HG02840 (cell line): ENCODE data around the gene MAGEA11.
"Not testable (repeated sequence)": the region's sequence is repeated elsewhere in the genome, so short reads cannot be mapped to it uniquely, and the experiment has no call there.

Experiments used
- ATAC-seq: cut with Tn5 transposase; IDR thresholded peaks from one replicate; pipeline ENCODE4 v1.9.1; 2021; ENCODE audit warnings: mild to moderate bottlenecking, moderate library complexity, moderate number of reproducible peaks; ENCODE audit not compliant: unreplicated experiment, low FRiP score

MAGEA11 gene, protein sequence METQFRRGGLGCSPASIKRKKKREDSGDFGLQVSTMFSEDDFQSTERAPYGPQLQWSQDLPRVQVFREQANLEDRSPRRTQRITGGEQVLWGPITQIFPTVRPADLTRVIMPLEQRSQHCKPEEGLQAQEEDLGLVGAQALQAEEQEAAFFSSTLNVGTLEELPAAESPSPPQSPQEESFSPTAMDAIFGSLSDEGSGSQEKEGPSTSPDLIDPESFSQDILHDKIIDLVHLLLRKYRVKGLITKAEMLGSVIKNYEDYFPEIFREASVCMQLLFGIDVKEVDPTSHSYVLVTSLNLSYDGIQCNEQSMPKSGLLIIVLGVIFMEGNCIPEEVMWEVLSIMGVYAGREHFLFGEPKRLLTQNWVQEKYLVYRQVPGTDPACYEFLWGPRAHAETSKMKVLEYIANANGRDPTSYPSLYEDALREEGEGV

DNA sequence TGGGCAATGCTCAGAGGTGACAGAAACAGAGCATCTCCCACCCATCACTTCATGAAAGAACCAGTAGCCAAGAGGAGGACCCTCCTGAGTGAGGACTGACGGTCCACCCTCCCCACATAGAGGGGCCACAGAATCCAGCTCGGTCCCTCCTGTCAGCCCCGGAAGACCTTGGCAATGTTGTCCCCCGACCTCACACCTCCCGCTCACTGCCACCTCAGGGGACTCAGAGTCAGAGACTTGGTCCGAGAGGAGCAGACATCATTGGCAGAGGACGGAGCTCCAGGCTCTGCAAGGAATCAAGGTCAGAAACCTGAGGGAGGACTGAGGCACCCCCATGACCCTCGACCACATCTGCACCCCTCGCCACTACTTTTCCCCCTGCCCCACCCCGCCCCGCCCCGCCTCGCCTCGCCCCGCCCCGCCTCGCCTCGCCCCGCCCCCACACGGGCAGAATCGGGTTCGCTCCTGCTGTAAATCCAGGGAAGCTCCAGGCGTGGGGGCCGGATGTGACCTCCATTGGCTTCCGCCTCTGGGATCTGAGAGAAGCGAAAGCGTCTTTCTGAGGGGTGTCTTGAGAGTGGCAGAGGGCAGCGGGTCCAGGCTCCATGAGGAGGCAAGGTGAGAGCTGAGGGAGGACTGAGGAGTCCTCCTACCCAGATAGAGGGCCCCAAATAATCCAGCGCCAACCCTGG is at the start of gene MAGEA11:
TSS of gene MAGEA11 (plus strand) at position 516 of the 692 bp plus-strand sequence. CDS start 1,100 bp downstream, outside the sequence.
- no peak for ATAC-seq

DNA sequence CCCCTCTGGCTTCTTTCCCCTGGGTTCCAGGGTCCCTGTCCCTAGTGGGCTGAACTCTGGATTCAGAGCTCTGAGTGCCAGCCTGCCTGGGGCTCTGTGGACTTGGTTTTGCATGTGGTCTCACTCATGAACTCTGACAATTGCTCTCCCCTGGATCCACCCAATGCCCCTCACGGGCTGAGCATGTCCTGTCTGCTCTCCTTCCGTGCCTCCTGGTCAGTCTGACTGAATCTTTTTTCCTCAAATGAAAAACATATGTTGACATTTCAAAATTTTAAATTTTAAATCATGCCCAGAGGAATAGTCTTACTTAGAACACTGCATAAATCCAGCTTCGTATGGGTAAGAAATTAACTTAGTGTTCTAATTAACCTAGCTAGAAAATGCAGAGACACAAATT is 36.8 kb upstream of the MAGEA11 start:
- ATAC-seq = not testable (repeated sequence)

DNA sequence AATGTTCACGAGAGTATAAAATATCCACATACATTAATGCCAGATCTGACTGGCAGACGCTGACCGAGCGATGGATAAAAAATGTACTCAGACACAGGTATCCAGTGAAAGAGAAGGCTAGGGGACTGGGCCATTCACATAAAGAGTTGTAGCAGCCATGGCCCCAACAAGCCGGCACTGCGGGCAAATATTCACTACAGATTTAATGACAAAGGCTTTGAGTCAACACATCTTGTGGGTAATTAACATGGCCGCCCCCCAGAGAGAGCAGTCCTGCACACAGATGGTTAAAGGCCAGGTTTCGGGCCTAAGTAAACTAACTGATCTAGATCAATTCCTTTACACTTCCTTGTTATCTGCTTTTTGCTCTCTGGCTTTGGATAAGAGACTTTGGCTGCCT is 36.3 kb upstream of the MAGEA11 start:
- not testable (repeated sequence) for ATAC-seq

DNA sequence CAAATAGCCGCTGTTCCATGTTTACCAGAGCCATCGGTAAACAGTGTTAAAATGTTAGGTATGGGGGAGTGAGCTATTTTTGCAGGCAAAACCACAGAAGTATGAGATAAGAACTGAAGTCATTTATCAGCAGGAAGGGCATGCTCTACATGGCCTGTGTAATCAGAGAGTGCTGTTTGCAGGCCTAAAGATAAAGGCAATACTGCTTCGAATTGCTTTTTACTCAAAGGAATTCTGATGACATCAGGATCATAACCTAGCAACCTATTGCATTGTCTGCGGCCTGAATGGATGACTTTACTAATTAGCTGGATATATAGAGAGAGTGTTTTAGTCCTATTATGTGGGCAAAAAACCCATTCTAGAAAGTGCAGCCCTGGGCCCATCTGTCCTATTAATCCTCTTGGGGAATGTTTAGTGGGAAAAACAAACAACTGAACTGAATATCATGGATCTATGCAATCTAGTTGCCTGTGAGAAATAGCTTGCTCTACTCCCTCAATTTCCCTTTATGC is 32.6 kb upstream of the MAGEA11 start:
- ATAC-seq = not testable (repeated sequence)

DNA sequence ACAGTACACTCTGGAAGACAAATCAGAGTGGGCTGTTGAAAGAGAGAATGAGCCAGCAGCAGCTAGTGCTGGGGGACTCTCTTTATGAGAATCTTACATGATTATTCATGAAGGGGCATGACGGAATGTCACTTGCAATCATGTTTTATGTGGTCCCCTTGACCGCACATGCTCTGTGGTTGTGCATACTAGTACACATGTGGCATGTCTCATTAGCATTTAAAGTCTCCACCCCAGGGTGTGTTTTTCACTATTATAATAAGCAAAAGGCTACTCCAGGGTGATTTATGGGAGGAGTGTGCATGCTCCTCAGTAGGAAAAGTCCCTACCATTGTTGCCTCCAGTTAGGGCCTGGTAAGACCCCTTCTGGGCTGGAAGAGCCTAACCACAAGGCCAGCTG is 30.7 kb upstream of the MAGEA11 start:
- ATAC-seq = no peak

DNA sequence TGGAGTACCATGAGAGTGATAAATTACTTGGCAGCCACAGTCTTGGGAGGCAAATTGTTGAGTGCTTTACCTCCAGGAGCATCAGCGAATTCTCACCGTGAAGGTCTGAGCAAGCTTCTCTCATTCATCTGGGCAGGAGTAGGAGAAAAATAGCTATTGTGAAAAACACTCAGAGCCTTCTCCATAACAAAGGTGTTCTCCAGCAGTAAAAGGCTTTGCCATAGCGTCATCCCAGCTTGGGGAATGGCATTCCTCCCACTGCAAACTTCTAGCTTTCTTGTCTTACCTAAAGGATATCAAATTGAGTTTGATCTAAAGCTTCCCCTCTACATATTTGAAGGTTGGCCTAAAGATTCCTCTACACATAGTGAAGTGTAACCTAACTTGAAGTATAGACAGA is 29.8 kb upstream of the MAGEA11 start:
- no peak for ATAC-seq

DNA sequence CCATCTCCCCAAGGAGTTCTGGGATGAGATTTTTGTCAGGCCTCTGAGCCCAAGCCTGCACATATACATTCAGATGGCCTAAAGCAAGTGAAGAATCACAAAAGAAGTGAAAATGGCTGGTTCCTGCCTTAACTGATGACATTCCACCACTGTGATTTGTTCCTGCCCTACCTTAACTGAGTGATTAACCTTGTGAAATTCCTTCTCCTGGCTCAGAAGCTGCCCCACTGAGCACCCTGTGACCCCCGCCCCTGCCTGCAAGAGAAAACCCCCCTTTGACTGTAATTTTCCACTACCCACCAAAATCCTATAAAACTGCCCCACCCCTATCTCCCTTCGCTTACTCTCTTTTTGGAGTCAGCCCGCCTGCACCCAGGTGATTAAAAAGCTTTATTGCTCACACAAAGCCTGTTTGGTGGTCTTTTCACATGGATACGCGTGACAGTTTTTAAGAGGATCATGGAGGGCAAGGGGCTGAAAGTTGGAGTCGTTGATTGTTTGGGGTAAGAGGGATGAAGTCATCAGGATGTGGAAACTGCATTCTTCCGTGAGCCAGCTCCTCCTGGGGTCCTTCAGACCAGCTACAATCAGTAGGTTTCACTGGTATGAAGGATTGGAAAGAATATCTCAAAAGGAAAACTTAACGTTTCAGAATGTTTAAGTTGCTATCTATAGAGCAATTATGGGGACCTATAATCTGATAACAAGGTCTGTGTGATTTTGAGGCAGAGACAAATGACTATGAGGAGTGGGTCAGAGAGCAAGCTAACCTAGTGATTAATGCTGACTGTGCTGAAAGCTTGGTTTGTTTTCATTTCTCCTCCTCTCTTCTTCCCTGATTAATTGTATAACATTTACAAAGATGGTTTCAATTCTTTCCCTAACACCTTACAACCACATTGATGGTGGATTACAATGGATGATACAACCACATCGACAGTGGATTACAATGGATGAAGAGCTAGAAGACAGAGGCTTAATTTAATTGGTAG is 28.6 kb upstream of the MAGEA11 start:
- no peak for ATAC-seq

DNA sequence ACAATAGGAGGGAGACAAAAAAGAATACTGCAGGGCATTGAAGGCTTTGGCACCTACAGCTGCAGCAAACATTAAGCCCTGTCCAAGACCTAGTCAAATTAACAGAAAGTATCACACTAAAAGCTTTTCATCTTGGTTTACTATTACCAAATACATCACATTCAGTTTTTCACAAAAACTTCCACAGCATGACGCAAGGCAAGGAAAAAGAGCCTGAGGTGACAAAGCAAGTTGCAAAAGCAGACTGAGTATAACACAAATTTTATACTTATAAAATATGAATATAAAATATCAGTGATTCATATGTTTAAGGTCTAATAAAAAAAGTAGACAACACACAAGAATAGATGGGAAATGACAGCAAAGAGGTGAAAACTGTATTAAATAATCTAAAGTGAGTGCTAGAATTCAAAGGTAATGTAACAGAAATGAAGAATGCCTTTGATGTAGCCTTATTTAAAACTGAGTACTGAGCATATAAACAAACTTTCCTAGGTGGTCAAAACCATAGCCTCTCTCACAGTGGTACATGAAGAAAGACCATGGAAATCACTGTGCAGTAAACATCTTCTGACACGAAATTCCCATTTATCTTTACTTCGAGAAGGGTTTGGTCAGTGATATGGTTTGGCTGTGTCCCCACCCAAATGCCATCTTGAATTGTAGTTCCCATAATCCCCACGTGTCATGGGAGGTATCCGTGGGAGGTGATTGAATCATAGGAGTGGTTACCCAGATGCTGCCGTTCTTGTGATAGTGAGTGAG is 27.7 kb upstream of the MAGEA11 start:
- no peak for ATAC-seq

DNA sequence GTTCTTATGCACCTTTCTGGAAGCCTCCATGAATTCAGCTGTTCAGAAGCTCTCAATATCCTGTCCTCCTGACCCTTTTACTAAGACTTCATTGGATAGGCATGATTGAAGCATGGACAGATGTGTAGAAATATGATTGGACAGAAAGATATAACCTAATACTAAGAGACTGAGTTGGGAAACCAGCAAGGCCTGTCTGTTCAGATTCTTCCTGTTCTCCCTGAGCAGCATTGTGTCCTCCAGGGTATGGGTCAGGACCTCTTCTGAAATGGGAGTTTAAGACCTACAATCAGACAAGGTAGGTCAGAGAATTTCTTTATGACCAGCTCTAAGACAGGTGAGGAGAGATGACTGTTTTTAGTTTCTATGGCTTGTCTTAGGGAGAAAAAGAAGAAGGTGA is 23.9 kb upstream of the MAGEA11 start:
- no peak for ATAC-seq

DNA sequence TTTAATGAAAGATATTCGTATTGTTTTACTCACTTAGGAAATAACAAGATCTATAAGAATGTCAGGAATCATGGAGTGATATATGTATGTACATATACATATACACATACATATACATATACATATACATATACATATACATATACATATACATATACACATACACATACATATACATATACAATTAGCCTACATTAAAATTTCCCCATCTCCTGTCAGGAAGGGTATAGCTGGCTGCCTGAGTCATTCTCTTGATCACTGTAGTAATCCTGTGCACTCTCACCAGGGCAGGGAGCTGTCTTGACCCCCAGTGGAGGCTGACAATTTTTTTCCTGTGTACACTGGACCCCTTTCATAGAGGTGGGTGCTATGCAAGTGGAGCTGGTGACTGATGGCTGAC is 23.3 kb upstream of the MAGEA11 start:
- no peak for ATAC-seq

DNA sequence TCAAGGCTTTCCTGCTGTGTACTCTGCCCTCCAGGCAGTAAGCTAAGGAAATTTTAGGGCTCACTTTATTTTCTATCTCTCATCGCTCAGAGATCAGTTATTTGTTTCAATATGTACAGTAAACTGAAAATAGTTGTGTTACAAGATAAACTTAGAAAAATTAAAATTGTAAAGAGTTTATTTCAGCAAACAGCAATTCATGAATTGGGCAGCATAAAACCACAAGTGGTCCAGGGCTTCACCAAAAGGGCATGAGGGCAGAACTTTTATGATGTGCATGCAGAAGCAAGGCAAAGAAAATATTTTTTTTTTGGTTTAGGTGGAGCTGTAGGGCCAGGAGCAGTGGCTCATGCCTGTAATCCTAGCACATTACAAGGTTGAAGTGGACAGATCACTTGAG is 20.1 kb upstream of the MAGEA11 start:
- ATAC-seq = no peak

DNA sequence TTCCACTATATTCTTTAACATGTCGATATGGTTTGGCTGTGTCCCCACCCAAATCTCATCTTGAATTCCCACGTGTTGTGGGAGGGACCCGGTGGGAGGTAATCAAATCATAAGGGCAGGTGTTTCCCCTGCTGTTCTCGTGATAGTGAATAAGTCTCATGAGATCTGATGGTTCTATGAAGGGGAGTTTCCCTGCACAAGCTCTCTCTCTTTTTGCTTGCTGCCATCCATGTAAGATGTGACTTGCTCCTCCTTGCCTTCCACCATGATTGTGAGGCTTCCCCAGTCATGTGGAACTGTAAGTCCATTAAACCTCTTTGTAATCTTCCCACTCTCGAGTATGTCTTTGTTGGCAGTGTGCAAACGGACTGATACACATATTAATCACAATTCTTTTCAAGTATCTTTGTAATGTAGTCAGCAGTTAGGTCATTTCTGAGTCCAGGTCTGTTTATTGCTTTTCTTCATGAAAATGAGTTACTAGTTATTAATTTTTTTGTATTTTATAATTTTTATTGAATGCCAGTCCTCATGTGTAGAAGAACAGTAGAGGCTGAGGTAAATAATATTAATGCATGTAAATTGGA is 19.1 kb upstream of the MAGEA11 start:
- ATAC-seq = not testable (repeated sequence)

DNA sequence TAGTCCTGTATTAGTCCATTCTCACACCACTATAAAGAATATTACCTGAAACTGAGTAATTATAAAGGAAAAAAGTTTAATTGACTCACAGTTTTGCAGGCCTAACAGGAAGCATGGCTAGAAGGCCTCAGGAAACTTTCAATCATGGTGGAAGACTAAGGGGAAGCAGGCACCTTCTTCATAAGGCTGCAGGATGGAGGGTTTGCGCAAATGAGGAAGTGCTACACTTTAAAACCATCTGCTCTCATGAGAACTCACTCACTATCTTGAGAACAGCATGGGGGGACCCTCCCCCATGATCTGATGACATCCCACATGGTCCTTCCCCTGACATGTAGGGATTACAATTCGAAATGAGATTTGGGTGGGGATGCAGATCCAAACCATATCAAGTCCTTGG is 12.1 kb upstream of the MAGEA11 start:
- ATAC-seq = no peak

DNA sequence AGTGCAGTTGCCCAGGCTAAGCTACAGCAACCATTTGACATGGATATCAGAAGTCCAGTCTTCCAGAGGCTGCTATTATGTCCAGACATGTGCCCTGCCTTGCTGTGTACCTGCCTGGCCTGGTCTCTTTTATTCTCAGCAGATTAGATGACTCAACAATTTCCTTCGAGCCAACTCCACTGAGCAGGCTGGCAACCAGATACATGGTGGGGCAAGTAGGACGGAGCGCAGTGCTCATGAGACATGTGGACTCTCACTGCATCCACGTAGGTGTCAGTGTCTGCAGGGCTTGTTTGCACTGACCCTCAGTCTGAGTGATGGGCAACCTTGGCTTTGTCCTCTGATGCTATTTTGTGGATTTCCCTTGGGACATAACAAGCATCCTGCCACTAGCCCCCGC is 7.2 kb upstream of the MAGEA11 start:
- ATAC-seq = no peak

DNA sequence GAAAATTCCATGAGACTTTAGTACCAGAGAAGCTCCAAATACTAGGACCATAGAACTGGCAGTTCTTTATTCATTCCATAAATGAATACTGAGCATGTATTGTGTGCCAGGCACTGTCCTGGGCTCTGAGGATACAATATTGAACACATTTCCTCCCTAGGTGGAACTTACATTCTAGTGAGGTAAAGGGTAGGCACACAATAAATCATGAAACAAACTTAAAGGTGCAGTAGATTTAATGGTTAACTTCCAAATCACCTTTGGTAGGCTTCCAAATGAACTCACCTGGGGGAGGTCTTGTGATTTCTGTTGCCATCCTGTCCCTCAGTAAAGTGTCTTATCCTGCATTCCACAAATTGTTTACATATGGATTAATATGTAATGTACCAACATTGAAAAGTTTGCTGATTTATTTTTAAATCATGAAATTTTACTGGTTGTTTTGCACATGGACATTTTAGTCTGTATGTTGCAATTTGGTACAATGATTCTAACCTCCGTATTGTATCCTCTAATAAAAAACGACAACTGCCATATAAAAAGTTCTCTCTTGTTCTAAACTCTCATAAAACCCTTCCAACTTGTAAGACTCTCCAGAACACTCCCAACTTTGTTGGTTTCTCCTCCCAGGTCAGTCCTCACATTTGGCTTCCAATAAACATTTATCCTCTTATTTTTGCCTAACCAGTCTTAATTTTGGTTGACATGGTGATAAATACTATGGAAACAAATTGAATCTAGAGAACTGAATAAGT is 4.5 kb upstream of the MAGEA11 start:
- ATAC-seq = no peak

DNA sequence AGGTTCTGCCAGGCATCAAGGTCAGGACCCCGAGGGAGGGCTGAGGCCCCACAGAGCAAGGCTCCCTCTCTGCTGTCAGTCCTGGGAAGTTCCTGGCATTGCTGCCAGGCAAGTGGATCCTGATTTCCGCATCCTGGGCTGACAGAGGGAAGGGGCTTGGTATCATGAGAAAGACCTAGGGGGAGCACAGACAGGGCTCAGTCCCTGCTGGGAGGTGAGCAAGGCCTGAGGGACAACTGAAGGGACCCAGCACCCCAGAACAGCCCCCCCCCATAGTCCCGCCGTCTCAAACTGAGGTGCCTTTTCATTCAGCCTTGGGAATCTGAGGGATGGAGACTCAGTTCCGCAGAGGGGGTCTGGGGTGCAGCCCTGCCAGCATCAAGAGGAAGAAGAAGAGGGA is 971 bp downstream of the MAGEA11 start:
- no peak for ATAC-seq

DNA sequence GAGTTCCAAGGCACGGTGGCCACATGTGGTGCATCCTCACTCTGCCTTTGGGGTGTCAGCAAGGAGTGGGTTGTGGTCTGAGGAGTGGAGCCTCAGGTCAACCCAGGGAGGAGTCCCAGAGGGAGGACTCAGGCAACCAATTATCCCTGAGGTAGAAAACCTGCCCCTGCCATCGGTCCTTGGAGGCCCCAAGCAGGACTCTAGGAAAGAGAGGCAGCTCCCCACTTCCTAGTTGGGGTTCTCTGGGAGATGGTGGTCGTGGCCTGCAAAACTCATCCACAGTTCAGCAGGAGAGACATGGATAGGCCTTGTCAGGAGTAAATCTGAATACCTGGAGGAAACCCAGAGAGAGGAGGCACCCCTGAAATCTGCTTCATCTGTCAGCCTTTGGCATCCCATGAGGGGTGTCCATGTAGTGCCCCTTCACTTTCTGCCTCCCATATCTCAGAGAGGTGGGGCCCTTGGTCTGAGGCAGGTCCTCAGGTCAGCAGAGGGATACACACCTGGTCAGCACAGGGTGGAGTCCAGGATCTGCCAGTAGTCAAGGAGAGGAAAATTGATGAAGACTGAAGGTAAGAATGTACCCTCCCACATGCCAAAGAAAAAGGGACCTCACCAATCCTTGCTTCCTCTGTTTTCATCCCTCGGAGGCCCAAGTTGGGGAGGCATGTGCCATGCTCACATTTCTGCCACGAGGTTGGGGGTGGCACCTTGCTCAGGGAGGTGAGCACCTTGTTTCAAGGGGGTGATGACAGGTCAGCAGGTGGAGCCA is 1.6 kb downstream of the MAGEA11 start:
- ATAC-seq = no peak

DNA sequence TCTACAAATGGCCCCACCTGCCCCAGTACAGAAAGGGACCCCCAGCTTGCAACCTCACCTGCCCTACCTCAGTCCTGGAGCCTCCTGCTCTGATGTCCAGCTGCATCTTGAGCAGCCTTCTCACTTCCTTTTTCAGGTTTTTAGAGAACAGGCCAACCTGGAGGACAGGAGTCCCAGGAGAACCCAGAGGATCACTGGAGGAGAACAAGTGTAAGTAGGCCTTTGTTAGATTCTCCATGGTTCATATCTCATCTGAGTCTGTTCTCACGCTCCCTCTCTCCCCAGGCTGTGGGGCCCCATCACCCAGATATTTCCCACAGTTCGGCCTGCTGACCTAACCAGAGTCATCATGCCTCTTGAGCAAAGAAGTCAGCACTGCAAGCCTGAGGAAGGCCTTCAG is 3.6 kb downstream of the MAGEA11 start:
- ATAC-seq = no peak
